ENCODE results near the gene RPL28. TPM values are rescaled to one million over a fixed set of nuclear protein-coding genes. Genes with fewer than 3 reads are reported as not detected.

RPL28 gene
- total RNA-seq, 2 donors from 2014 or later, result 1,672 to 1,902 TPM

DNA sequence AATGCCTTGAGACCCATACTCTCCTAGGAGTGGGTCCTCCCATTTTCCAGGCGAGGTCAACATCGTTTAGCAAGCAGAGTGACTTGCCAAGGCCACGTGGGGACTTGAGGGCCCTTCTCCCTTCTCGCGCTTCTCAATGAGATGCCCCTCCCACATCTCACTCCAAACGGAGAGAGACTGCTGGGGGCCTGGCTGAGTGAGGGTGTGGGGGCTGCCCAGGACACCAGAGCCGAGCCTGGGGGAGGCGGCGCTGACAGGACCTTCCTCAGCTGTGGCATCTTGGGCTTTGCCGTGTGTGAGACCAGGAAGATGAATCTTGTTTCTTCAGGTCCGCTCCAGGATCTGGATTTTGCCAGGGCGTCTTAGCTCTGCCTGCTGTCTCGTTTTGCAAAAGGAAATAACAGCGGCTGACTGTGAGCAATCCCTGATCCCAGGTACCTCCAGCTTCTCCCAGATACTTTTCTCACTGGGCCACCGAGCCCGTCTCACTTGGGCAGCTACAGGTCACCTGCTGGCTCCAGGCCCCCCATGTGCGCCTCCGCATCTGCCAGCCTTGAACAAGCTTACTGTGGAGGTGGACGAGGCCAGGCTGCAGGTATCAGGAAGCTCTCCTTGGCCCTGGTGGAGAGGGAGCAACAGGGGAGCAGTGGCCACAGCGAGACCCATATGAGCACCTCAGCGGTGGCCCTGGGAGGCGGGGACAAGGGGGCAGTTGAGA lies 37.3 kb upstream of the RPL28 start:
- H3K9me3 ChIP-seq (ENCODE audit: control insufficient read depth, low read length), result no peaks in the 10 kb centered on the region
- no peak overlapping the region for H3K4me3 ChIP-seq (ENCODE audit: low read length)
- H3K36me3 ChIP-seq (ENCODE audit: control insufficient read depth, insufficient read depth, low read length), result peaks cover 29% of the 10 kb centered on the region
- Mint-ChIP-seq H3K4me1 (peaks cover 10% of the 10 kb centered on the region), H3K27me3 (ENCODE audit: insufficient read depth) (peaks cover 32% of the 10 kb centered on the region), H3K36me3 (ENCODE audit: low read depth) (peaks cover 28% of the 10 kb centered on the region), H3K27ac (peak overlapping the region; percentile 48), H3K4me3 (no peak overlapping the region), H3K9me3 (no peaks in the 10 kb centered on the region)
- no peak overlapping the region for H3K9ac ChIP-seq (ENCODE audit: extremely low read depth, low read length, poor library complexity, severe bottlenecking)
- 59 to 63% methylated on average over 15 to 22 of the region's 22 CpGs for WGBS, 2 experiments (ENCODE audit: insufficient coverage in 1 of 2, insufficient read length in 1 of 2)
- H3K27ac ChIP-seq (ENCODE audit: low read depth, low read length), result peak overlapping the region; percentile 29
- peaks cover 9% of the 10 kb centered on the region for H3K4me1 ChIP-seq (ENCODE audit: control insufficient read depth, insufficient read depth, low read length)
- H3K27me3 ChIP-seq (ENCODE audit: control insufficient read depth, insufficient read depth, low read length, poor library complexity, severe bottlenecking), result peaks cover 25% of the 10 kb centered on the region
- TF ChIP-seq, protein P1, sequence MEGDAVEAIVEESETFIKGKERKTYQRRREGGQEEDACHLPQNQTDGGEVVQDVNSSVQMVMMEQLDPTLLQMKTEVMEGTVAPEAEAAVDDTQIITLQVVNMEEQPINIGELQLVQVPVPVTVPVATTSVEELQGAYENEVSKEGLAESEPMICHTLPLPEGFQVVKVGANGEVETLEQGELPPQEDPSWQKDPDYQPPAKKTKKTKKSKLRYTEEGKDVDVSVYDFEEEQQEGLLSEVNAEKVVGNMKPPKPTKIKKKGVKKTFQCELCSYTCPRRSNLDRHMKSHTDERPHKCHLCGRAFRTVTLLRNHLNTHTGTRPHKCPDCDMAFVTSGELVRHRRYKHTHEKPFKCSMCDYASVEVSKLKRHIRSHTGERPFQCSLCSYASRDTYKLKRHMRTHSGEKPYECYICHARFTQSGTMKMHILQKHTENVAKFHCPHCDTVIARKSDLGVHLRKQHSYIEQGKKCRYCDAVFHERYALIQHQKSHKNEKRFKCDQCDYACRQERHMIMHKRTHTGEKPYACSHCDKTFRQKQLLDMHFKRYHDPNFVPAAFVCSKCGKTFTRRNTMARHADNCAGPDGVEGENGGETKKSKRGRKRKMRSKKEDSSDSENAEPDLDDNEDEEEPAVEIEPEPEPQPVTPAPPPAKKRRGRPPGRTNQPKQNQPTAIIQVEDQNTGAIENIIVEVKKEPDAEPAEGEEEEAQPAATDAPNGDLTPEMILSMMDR (conservative IDR thresholded peaks at IDR 0.05), result no peak
- DNase-seq, result peak; percentile 81

DNA sequence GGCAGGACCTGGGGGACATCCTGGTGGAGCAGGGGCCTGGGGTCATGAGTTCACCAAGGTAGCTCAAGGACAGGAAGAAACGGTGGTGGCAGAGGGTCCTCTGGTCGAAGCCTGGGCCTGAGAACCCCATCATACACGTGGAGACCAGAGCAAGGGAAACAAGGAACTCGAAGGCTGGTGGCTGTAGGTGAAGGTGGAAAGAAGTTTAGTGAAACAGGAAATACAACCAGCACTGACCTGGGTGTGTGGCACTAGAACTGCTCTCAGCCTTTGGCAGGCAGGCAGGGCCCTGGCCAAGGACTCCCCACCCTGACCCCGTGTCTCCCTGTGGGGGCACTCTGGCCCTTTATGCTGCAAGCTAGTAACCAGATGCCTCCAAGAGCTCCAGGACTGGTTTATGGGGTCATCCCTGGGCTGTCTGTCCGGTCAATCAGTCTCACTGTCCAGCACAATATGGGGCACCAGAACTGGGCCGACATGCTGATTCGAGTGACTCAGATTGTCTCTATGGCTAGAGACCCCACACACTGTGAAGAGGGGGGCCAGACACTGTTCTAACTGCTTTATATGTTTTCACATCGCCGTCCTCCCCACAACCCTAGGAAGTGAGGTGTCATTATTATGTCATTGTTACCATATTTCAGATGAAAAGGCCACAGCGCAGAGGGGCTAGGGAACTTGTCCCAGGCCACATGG lies 35.0 kb upstream of the RPL28 start:
- peaks cover 51% of the 10 kb centered on the region for H3K27me3 Mint-ChIP-seq (ENCODE audit: insufficient read depth)
- peak; percentile 41 for DNase-seq
- Histone ChIP-seq H3K27ac (ENCODE audit: low read depth, low read length) (no peak overlapping the region), H3K4me1 (ENCODE audit: control insufficient read depth, insufficient read depth, low read length) (peaks cover 9% of the 10 kb centered on the region), H3K9ac (ENCODE audit: extremely low read depth, low read length, poor library complexity, severe bottlenecking) (no peak overlapping the region), H3K36me3 (ENCODE audit: control insufficient read depth, insufficient read depth, low read length) (peaks cover 12% of the 10 kb centered on the region), H3K9me3 (ENCODE audit: control insufficient read depth, low read length) (no peaks in the 10 kb centered on the region), H3K27me3 (ENCODE audit: control insufficient read depth, insufficient read depth, low read length, poor library complexity, severe bottlenecking) (peaks cover 45% of the 10 kb centered on the region), H3K4me3 (ENCODE audit: low read length) (no peak overlapping the region)
- H3K4me3 Mint-ChIP-seq, result no peak overlapping the region
- TF ChIP-seq, protein P1 (conservative IDR thresholded peaks at IDR 0.05), result no peak
- no peaks in the 10 kb centered on the region for H3K9me3 Mint-ChIP-seq
- no peak overlapping the region for H3K27ac Mint-ChIP-seq
- H3K4me1 Mint-ChIP-seq, result peaks cover 10% of the 10 kb centered on the region
- 86 to 95% methylated on average over 6 to 11 of the region's 11 CpGs for WGBS, 2 experiments (ENCODE audit: insufficient coverage in 1 of 2, insufficient read length in 1 of 2)
- peaks cover 6% of the 10 kb centered on the region for H3K36me3 Mint-ChIP-seq (ENCODE audit: low read depth)

DNA sequence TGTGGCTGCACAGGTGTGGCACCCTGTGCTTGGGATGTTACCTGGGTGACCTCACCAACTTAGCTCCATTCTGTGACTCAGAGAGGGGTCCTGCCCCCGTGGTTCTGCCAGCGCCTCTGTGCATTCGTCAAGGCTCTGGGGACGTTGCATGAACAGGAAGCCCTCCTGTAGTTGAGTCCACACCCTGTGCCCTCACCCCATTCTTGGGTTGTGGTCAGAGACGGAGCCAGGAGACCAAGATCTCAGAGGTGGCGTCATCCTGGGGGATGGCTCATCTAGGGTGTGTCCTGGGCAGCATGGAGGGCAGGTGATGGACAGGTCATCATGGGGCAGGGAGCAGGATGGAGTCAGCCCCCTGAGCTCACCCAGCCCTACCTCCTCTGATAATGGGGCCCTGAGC lies 33.7 kb upstream of the RPL28 start:
- Mint-ChIP-seq H3K27ac (no peak overlapping the region), H3K36me3 (ENCODE audit: low read depth) (peaks cover 6% of the 10 kb centered on the region), H3K9me3 (no peaks in the 10 kb centered on the region), H3K4me1 (peaks cover 10% of the 10 kb centered on the region), H3K27me3 (ENCODE audit: insufficient read depth) (peaks cover 64% of the 10 kb centered on the region), H3K4me3 (no peak overlapping the region)
- no peak for DNase-seq
- Histone ChIP-seq H3K9ac (ENCODE audit: extremely low read depth, low read length, poor library complexity, severe bottlenecking) (no peak overlapping the region), H3K4me3 (ENCODE audit: low read length) (no peak overlapping the region), H3K27ac (ENCODE audit: low read depth, low read length) (no peak overlapping the region), H3K27me3 (ENCODE audit: control insufficient read depth, insufficient read depth, low read length, poor library complexity, severe bottlenecking) (peaks cover 58% of the 10 kb centered on the region), H3K4me1 (ENCODE audit: control insufficient read depth, insufficient read depth, low read length) (peaks cover 9% of the 10 kb centered on the region), H3K9me3 (ENCODE audit: control insufficient read depth, low read length) (no peaks in the 10 kb centered on the region), H3K36me3 (ENCODE audit: control insufficient read depth, insufficient read depth, low read length) (peaks cover 12% of the 10 kb centered on the region)
- TF ChIP-seq, protein P1 (conservative IDR thresholded peaks at IDR 0.05), result no peak
- 92 to 94% methylated on average over 4 to 6 of the region's 6 CpGs for WGBS, 2 experiments (ENCODE audit: insufficient coverage in 1 of 2, insufficient read length in 1 of 2)
